Liver (tissue), 3 donors: ENCODE results near the gene THEMIS.

Experiments used
- FOXA1 ChIP-seq: IDR thresholded peaks from 2 replicates; pipeline ENCODE4 v1.6.1; 2016; ENCODE audit warnings: antibody characterized with exemption
- JUND ChIP-seq, 2 donors: IDR thresholded peaks; 2 replicates each; pipeline ENCODE4 v1.6.1; 2016; ENCODE audit warnings: antibody characterized with exemption in 2 of 2
- RAD21 ChIP-seq, 2 donors: IDR thresholded peaks; 2 replicates each; pipeline ENCODE4 v1.6.1; 2016; ENCODE audit warnings: antibody characterized with exemption in 2 of 2, mild to moderate bottlenecking in 2 of 2
- SP1 ChIP-seq: IDR thresholded peaks from 2 replicates; pipeline ENCODE4 v1.6.1; 2018; ENCODE audit warnings: antibody characterized with exemption, mild to moderate bottlenecking
- TAF1 ChIP-seq: conservative IDR thresholded peaks from 2 replicates; pipeline ENCODE4 v1.6.1; 2016; ENCODE audit warnings: antibody characterized with exemption, mild to moderate bottlenecking
- TF ChIP-seq, protein P1 (sequence below): fragments of 150-350 bp; IDR thresholded peaks from 2 replicates; pipeline ENCODE4 v1.5.1; 2017; ENCODE audit warnings: improper control_type of control experiment, low read depth, low read length; ENCODE audit not compliant: missing input control
- TF ChIP-seq, protein P2 (sequence below): IDR thresholded peaks from 2 replicates; pipeline ENCODE4 v1.6.1; 2016; ENCODE audit warnings: antibody characterized with exemption
- TF ChIP-seq, protein P3 (sequence below): IDR thresholded peaks from 2 replicates; pipeline ENCODE4 v1.6.1; 2016; ENCODE audit warnings: antibody characterized with exemption, mild to moderate bottlenecking
- TF ChIP-seq, protein P4 (sequence below): IDR thresholded peaks from 2 replicates; pipeline ENCODE4 v1.6.1; 2016; ENCODE audit warnings: antibody characterized with exemption
- donor health status: healthy.
- donor health status: healthy.

DNA sequence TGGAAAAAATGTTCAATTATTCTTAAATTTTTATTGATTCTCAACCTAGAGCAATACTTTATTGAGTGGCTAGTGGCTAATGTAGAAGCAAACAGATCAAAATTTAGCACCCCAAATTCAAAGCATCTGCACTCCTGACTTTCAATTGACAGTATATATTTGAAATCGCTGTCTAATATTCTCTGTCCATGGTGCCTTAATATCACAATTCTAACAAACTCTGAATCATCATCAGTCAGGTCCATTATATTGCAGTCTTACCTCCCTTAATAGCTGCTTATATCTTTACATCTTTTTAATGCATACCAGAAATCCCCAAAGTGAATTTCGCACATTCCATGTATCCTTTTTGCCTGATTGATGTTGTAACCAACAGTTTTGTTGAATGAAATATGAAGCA lies 134.9 kb downstream of the THEMIS start:
- TF ChIP-seq, protein P1, sequence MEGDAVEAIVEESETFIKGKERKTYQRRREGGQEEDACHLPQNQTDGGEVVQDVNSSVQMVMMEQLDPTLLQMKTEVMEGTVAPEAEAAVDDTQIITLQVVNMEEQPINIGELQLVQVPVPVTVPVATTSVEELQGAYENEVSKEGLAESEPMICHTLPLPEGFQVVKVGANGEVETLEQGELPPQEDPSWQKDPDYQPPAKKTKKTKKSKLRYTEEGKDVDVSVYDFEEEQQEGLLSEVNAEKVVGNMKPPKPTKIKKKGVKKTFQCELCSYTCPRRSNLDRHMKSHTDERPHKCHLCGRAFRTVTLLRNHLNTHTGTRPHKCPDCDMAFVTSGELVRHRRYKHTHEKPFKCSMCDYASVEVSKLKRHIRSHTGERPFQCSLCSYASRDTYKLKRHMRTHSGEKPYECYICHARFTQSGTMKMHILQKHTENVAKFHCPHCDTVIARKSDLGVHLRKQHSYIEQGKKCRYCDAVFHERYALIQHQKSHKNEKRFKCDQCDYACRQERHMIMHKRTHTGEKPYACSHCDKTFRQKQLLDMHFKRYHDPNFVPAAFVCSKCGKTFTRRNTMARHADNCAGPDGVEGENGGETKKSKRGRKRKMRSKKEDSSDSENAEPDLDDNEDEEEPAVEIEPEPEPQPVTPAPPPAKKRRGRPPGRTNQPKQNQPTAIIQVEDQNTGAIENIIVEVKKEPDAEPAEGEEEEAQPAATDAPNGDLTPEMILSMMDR: no peak
- TF ChIP-seq, protein P2, sequence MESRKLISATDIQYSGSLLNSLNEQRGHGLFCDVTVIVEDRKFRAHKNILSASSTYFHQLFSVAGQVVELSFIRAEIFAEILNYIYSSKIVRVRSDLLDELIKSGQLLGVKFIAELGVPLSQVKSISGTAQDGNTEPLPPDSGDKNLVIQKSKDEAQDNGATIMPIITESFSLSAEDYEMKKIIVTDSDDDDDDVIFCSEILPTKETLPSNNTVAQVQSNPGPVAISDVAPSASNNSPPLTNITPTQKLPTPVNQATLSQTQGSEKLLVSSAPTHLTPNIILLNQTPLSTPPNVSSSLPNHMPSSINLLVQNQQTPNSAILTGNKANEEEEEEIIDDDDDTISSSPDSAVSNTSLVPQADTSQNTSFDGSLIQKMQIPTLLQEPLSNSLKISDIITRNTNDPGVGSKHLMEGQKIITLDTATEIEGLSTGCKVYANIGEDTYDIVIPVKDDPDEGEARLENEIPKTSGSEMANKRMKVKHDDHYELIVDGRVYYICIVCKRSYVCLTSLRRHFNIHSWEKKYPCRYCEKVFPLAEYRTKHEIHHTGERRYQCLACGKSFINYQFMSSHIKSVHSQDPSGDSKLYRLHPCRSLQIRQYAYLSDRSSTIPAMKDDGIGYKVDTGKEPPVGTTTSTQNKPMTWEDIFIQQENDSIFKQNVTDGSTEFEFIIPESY: no peak
- TF ChIP-seq, protein P3, sequence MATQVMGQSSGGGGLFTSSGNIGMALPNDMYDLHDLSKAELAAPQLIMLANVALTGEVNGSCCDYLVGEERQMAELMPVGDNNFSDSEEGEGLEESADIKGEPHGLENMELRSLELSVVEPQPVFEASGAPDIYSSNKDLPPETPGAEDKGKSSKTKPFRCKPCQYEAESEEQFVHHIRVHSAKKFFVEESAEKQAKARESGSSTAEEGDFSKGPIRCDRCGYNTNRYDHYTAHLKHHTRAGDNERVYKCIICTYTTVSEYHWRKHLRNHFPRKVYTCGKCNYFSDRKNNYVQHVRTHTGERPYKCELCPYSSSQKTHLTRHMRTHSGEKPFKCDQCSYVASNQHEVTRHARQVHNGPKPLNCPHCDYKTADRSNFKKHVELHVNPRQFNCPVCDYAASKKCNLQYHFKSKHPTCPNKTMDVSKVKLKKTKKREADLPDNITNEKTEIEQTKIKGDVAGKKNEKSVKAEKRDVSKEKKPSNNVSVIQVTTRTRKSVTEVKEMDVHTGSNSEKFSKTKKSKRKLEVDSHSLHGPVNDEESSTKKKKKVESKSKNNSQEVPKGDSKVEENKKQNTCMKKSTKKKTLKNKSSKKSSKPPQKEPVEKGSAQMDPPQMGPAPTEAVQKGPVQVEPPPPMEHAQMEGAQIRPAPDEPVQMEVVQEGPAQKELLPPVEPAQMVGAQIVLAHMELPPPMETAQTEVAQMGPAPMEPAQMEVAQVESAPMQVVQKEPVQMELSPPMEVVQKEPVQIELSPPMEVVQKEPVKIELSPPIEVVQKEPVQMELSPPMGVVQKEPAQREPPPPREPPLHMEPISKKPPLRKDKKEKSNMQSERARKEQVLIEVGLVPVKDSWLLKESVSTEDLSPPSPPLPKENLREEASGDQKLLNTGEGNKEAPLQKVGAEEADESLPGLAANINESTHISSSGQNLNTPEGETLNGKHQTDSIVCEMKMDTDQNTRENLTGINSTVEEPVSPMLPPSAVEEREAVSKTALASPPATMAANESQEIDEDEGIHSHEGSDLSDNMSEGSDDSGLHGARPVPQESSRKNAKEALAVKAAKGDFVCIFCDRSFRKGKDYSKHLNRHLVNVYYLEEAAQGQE: no peak
- TF ChIP-seq, protein P4, sequence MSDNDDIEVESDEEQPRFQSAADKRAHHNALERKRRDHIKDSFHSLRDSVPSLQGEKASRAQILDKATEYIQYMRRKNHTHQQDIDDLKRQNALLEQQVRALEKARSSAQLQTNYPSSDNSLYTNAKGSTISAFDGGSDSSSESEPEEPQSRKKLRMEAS: no peak
- no peak for TF ChIP-seq FOXA1
- TF ChIP-seq TAF1: no peak
- no peak for TF ChIP-seq JUND (IDR thresholded peaks at IDR 0.05)
- no peak for TF ChIP-seq SP1
- no peak for TF ChIP-seq RAD21 (IDR thresholded peaks at IDR 0.05)
